ENCODE results near the gene CYP1A1. TPM values are rescaled to one million over a fixed set of nuclear protein-coding genes. Genes with fewer than 3 reads are reported as not detected.

Gene CYP1A1
- total and polyA plus RNA-seq, 2 experiments from 2014 or later: 17.0 to 19.1 TPM

- TF ChIP-seq EZH2 (IDR thresholded peaks at IDR 0.05; ENCODE audit: borderline replicate concordance) (no peak), CTCF (IDR thresholded peaks at IDR 0.05; ENCODE audit: poor library complexity) (no peak)
- no peaks in the 10 kb centered on the region for H3K27me3 ChIP-seq
- no peak for DNase-seq (ENCODE audit: low spot score)
- H3K4me3 ChIP-seq: no peak overlapping the region
- no peak overlapping the region for H3K4me2 ChIP-seq
- no peak overlapping the region for H3K27ac ChIP-seq
- H4K20me1 ChIP-seq (ENCODE audit: insufficient read depth, poor library complexity, severe bottlenecking): no peaks in the 10 kb centered on the region
- no peaks in the 10 kb centered on the region for H3K36me3 ChIP-seq (replicated peaks; ENCODE audit: insufficient read depth, low read depth)
- H2AFZ ChIP-seq: no peak overlapping the region
- no peaks in the 10 kb centered on the region for H3K9me3 ChIP-seq (ENCODE audit: low read depth)
- WGBS (ENCODE audit: low lambda C conversion rate, missing lambda C conversion rate): 81% methylated on average over 3 of the region's 3 CpGs
- no peaks in the 10 kb centered on the region for H3K9me2 ChIP-seq (replicated peaks; ENCODE audit: insufficient read depth)
- H3K4me1 ChIP-seq (ENCODE audit: insufficient read depth): no peaks in the 10 kb centered on the region
- H3K79me2 ChIP-seq: no peaks in the 10 kb centered on the region
These were observed 10.0 kb upstream of the CYP1A1 start for GRCh38 chr15:74735305-74735704.

GRCh38 chr15:74733269-74733668, 7.9 kb upstream of the CYP1A1 start:
- no peak overlapping the region for H3K4me2 ChIP-seq
- no peak overlapping the region for H3K27ac ChIP-seq
- H3K36me3 ChIP-seq (replicated peaks; ENCODE audit: insufficient read depth, low read depth): no peaks in the 10 kb centered on the region
- DNase-seq (ENCODE audit: low spot score): no peak
- no peaks in the 10 kb centered on the region for H3K9me3 ChIP-seq (ENCODE audit: low read depth)
- H3K4me1 ChIP-seq (ENCODE audit: insufficient read depth): no peaks in the 10 kb centered on the region
- no peaks in the 10 kb centered on the region for H3K9me2 ChIP-seq (replicated peaks; ENCODE audit: insufficient read depth)
- H3K4me3 ChIP-seq: no peak overlapping the region
- no peaks in the 10 kb centered on the region for H3K79me2 ChIP-seq
- WGBS (ENCODE audit: low lambda C conversion rate, missing lambda C conversion rate): 94% methylated on average over 3 of the region's 3 CpGs
- no peaks in the 10 kb centered on the region for H4K20me1 ChIP-seq (ENCODE audit: insufficient read depth, poor library complexity, severe bottlenecking)
- TF ChIP-seq EZH2 (IDR thresholded peaks at IDR 0.05; ENCODE audit: borderline replicate concordance) (no peak), EZH2phosphoT487 (IDR thresholded peaks at IDR 0.05; ENCODE audit: low read depth, severe bottlenecking, unreplicated experiment) (no peak), CTCF (IDR thresholded peaks at IDR 0.05; ENCODE audit: poor library complexity) (no peak)
- no peak overlapping the region for H2AFZ ChIP-seq
- H3K27me3 ChIP-seq: no peaks in the 10 kb centered on the region

- H3K4me2 ChIP-seq: no peak overlapping the region
- H3K9me3 ChIP-seq (ENCODE audit: low read depth): no peaks in the 10 kb centered on the region
- no peaks in the 10 kb centered on the region for H3K4me1 ChIP-seq (ENCODE audit: insufficient read depth)
- 93% methylated on average over 5 of the region's 5 CpGs for WGBS (ENCODE audit: low lambda C conversion rate, missing lambda C conversion rate)
- no peak overlapping the region for H2AFZ ChIP-seq
- H3K36me3 ChIP-seq (replicated peaks; ENCODE audit: insufficient read depth, low read depth): no peaks in the 10 kb centered on the region
- TF ChIP-seq CTCF (IDR thresholded peaks at IDR 0.05; ENCODE audit: poor library complexity): no peak
- TF ChIP-seq EZH2 (IDR thresholded peaks at IDR 0.05; ENCODE audit: borderline replicate concordance): no peak
- TF ChIP-seq EZH2phosphoT487 (IDR thresholded peaks at IDR 0.05; ENCODE audit: low read depth, severe bottlenecking, unreplicated experiment): no peak
- DNase-seq (ENCODE audit: low spot score): no peak
- H3K79me2 ChIP-seq: no peaks in the 10 kb centered on the region
- no peaks in the 10 kb centered on the region for H3K9me2 ChIP-seq (replicated peaks; ENCODE audit: insufficient read depth)
- no peak overlapping the region for H3K4me3 ChIP-seq
- H4K20me1 ChIP-seq (ENCODE audit: insufficient read depth, poor library complexity, severe bottlenecking): no peaks in the 10 kb centered on the region
- H3K27ac ChIP-seq: no peak overlapping the region
- no peaks in the 10 kb centered on the region for H3K27me3 ChIP-seq
These were observed 7.5 kb upstream of the CYP1A1 start for GRCh38 chr15:74732846-74733245.
